ENCODE data around the gene ABCC1. TPM values are rescaled to one million over a fixed set of nuclear protein-coding genes. Genes with fewer than 3 reads are reported as not detected.

The ABCC1 gene
- polyA plus RNA-seq, 1 donor (not counting 4 experiments of a cell fraction or from before 2014, with no cell fraction given) = 19.4 TPM

DNA sequence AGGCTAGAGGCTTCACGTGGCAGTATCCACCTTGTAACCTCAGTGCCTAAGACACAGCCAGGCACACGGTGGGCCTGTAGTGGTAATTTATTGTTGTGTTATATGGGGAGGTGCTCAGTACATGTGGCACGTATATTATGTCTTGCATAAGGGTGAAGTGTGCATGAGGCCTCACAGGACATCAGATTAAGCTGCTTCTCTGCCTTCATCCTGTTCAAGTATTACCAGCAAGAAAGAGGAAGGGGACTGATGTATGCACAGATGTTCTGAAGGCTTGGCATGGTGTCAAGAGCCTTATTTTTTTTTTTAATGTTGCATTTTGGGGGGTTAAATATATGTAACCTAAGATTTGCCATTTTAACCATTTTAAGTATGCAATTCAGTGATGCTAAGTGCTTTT, 71.6 kb downstream of the ABCC1 start:
- Histone ChIP-seq H3K9ac (ENCODE audit: control insufficient read depth, extremely low read depth, insufficient read depth, low read length) (no peak overlapping the region), H3K4me1 (ENCODE audit: control insufficient read depth, extremely low read depth, insufficient read depth, low read length) (peaks cover 21% of the 10 kb centered on the region), H3K9me3 (ENCODE audit: control insufficient read depth, low read depth, low read length) (no peaks in the 10 kb centered on the region), H3K36me3 (ENCODE audit: control insufficient read depth in 2 of 2, extremely low read depth in 1 of 2, insufficient read depth in 2 of 2, low read length in 2 of 2) (peaks cover 1 to 23% of the 10 kb centered on the region in 2 experiments), H3K4me2 (ENCODE audit: control insufficient read depth, extremely low read depth, insufficient read depth, low read depth, low read length) (no peak overlapping the region), H3K27ac (ENCODE audit: control insufficient read depth, insufficient read depth, low read length) (no peak overlapping the region), H4K20me1 (ENCODE audit: control insufficient read depth, extremely low read depth, insufficient read depth, low read length) (peaks cover 7% of the 10 kb centered on the region), H3K79me2 (ENCODE audit: control insufficient read depth, insufficient read depth, low read length) (peaks cover 3% of the 10 kb centered on the region), H3K9me1 (ENCODE audit: control insufficient read depth, extremely low read depth, insufficient read depth, low read length) (peaks cover 4% of the 10 kb centered on the region), H2AFZ (ENCODE audit: control insufficient read depth, low read length) (no peak overlapping the region), H3K27me3 (ENCODE audit: control insufficient read depth, extremely low read depth, insufficient read depth, low read length) (no peaks in the 10 kb centered on the region), H3K4me3 (ENCODE audit: control insufficient read depth in 2 of 3, extremely low read depth in 1 of 3, insufficient read depth in 2 of 3, low read depth in 1 of 3, low read length in 3 of 3) (no peak overlapping the region)
- DNase-seq (ENCODE audit: low read depth, low spot score) = no peak
- TF ChIP-seq, protein P1, sequence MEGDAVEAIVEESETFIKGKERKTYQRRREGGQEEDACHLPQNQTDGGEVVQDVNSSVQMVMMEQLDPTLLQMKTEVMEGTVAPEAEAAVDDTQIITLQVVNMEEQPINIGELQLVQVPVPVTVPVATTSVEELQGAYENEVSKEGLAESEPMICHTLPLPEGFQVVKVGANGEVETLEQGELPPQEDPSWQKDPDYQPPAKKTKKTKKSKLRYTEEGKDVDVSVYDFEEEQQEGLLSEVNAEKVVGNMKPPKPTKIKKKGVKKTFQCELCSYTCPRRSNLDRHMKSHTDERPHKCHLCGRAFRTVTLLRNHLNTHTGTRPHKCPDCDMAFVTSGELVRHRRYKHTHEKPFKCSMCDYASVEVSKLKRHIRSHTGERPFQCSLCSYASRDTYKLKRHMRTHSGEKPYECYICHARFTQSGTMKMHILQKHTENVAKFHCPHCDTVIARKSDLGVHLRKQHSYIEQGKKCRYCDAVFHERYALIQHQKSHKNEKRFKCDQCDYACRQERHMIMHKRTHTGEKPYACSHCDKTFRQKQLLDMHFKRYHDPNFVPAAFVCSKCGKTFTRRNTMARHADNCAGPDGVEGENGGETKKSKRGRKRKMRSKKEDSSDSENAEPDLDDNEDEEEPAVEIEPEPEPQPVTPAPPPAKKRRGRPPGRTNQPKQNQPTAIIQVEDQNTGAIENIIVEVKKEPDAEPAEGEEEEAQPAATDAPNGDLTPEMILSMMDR (optimal IDR thresholded peaks at IDR 0.05 in 1 of 3, IDR thresholded peaks at IDR 0.05 in 1 of 3, conservative IDR thresholded peaks at IDR 0.05 in 1 of 3; ENCODE audit: extremely low read depth in 1 of 3, insufficient read depth in 2 of 3, low read length in 3 of 3) = no peak
- TF ChIP-seq EZH2 (IDR thresholded peaks at IDR 0.05; ENCODE audit: low read length) = no peak
- dilution Hi-C loops (cut with MboI; ENCODE audit: extremely low pct_ligation_motif_present, low sequenced_read_pairs) = no loop called here
- FAIRE-seq = no peak

DNA sequence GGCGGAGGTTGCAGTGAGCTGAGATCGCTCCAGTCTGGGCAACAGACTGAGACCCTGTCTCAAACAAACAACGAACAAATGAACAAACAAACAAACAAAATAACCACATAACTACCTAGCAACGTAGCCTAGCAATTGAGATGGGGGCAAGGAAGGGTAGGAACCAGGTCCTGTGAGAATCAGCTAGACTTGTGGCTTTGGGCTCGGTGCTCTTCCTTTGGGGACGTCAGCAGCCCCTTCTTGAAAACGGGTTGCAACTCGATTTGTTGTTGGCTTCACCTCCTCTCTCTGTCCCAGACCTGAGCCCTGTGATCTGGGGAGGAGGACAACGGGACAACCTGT, 72.2 kb downstream of the ABCC1 start:
- peaks cover 1 to 23% of the 10 kb centered on the region in 2 experiments for H3K36me3 ChIP-seq (ENCODE audit: control insufficient read depth in 2 of 2, extremely low read depth in 1 of 2, insufficient read depth in 2 of 2, low read length in 2 of 2)
- dilution Hi-C loops (cut with MboI; ENCODE audit: extremely low pct_ligation_motif_present, low sequenced_read_pairs) = no loop called here
- no peak overlapping the region for H2AFZ ChIP-seq (ENCODE audit: control insufficient read depth, low read length)
- H3K9me1 ChIP-seq (ENCODE audit: control insufficient read depth, extremely low read depth, insufficient read depth, low read length) = peaks cover 4% of the 10 kb centered on the region
- peaks cover 21% of the 10 kb centered on the region for H3K4me1 ChIP-seq (ENCODE audit: control insufficient read depth, extremely low read depth, insufficient read depth, low read length)
- no peak overlapping the region for H3K4me2 ChIP-seq (ENCODE audit: control insufficient read depth, extremely low read depth, insufficient read depth, low read depth, low read length)
- peaks cover 7% of the 10 kb centered on the region for H4K20me1 ChIP-seq (ENCODE audit: control insufficient read depth, extremely low read depth, insufficient read depth, low read length)
- H3K79me2 ChIP-seq (ENCODE audit: control insufficient read depth, insufficient read depth, low read length) = peaks cover 3% of the 10 kb centered on the region
- FAIRE-seq = no peak
- H3K4me3 ChIP-seq (ENCODE audit: control insufficient read depth in 2 of 3, extremely low read depth in 1 of 3, insufficient read depth in 2 of 3, low read depth in 1 of 3, low read length in 3 of 3) = no peak overlapping the region
- H3K9me3 ChIP-seq (ENCODE audit: control insufficient read depth, low read depth, low read length) = no peaks in the 10 kb centered on the region
- H3K27me3 ChIP-seq (ENCODE audit: control insufficient read depth, extremely low read depth, insufficient read depth, low read length) = no peaks in the 10 kb centered on the region
- DNase-seq (ENCODE audit: low read depth, low spot score) = no peak
- TF ChIP-seq, protein P1 (optimal IDR thresholded peaks at IDR 0.05 in 1 of 3, IDR thresholded peaks at IDR 0.05 in 1 of 3, conservative IDR thresholded peaks at IDR 0.05 in 1 of 3; ENCODE audit: extremely low read depth in 1 of 3, insufficient read depth in 2 of 3, low read length in 3 of 3) = no peak
- TF ChIP-seq EZH2 (IDR thresholded peaks at IDR 0.05; ENCODE audit: low read length) = no peak
- peak overlapping the region; percentile 52 for H3K27ac ChIP-seq (ENCODE audit: control insufficient read depth, insufficient read depth, low read length)
- H3K9ac ChIP-seq (ENCODE audit: control insufficient read depth, extremely low read depth, insufficient read depth, low read length) = peak overlapping the region; percentile 68
